Naive thymus-derived CD4-positive, alpha-beta T cell (primary cell): ENCODE results near the gene ZNF532. TPM values are rescaled to one million over a fixed set of nuclear protein-coding genes. Genes with fewer than 3 reads are reported as not detected.

Source experiments
- ATAC-seq: fragments of 150-1000 bp; cut with Tn5 transposase; 2 replicates; pipeline ENCODE4 v1.10.0; 2021; ENCODE audit warnings: mild to moderate bottlenecking, moderate library complexity
- CTCF ChIA-PET: fragments of 350-600 bp; sonication (Branson Sonifier 250); formaldehyde crosslinking; loops from one replicate; lab custom pipeline; 2021; ENCODE audit warnings: antibody characterized with exemption; lab: Charles Lee
- POLR2A ChIA-PET: fragments of 350-600 bp; sonication (Branson Sonifier 250); formaldehyde crosslinking; loops from one replicate; lab custom pipeline; 2021; ENCODE audit warnings: antibody characterized with exemption, inconsistent platforms; lab: Charles Lee
- DNase-seq, 9 donors: peaks; one replicate each; pipeline versions ENCODE4 v3.0.0 to v3.0.0-alpha.2; 2020 to 2022; ENCODE audit warnings: mixed read lengths in 1 of 9
- H3K27ac ChIP-seq: one replicate; pipeline ENCODE4 v1.7.0; 2013; ENCODE audit warnings: mild to moderate bottlenecking, low read depth, low read length, moderate library complexity
- H3K27me3 ChIP-seq, 2 donors: one replicate each; pipeline ENCODE4 v1.7.0; 2013; ENCODE audit warnings: low read length in 2 of 2, mild to moderate bottlenecking in 2 of 2, moderate library complexity in 2 of 2; ENCODE audit not compliant: control insufficient read depth in 2 of 2, insufficient read depth in 2 of 2
- H3K36me3 ChIP-seq, 3 experiments: 1 replicate in 2 of 3; 2 replicates in 1 of 3; pipeline ENCODE4 v1.7.0; 2013; ENCODE audit warnings: low read length in 3 of 3, mild to moderate bottlenecking in 3 of 3, moderate library complexity in 1 of 3; ENCODE audit not compliant: insufficient read depth in 3 of 3, control insufficient read depth in 2 of 3
- H3K4me1 ChIP-seq, 2 donors: one replicate each; pipeline ENCODE4 v1.7.0; 2013; ENCODE audit warnings: low read length in 2 of 2, mild to moderate bottlenecking in 2 of 2, moderate library complexity in 1 of 2; ENCODE audit not compliant: control insufficient read depth in 2 of 2, insufficient read depth in 2 of 2
- H3K4me3 ChIP-seq: 2 replicates; pipeline ENCODE4 v1.7.0; 2013; ENCODE audit warnings: mild to moderate bottlenecking, low read length
- H3K9me3 ChIP-seq, 3 experiments: 1 replicate in 2 of 3; 2 replicates in 1 of 3; pipeline ENCODE4 v1.7.0; 2013; ENCODE audit warnings: low read length in 3 of 3; ENCODE audit not compliant: control insufficient read depth in 2 of 3
- H3K27ac Mint-ChIP-seq, 9 donors: one replicate each; pipeline ENCODE4 v1.8.0; 2020 to 2022; ENCODE audit warnings: mixed read lengths in 9 of 9, mild to moderate bottlenecking in 8 of 9, moderate library complexity in 5 of 9, inconsistent platforms in 2 of 9
- H3K27me3 Mint-ChIP-seq, 5 donors: one replicate each; pipeline ENCODE4 v1.8.0; 2021 to 2022; ENCODE audit warnings: mixed read lengths in 5 of 5, mild to moderate bottlenecking in 1 of 5
- H3K36me3 Mint-ChIP-seq, 5 donors: one replicate each; pipeline ENCODE4 v1.8.0; 2020 to 2022; ENCODE audit warnings: mixed read lengths in 5 of 5, mild to moderate bottlenecking in 3 of 5, inconsistent platforms in 1 of 5
- H3K4me1 Mint-ChIP-seq, 7 donors: one replicate each; pipeline ENCODE4 v1.8.0; 2020 to 2022; ENCODE audit warnings: mixed read lengths in 7 of 7, mild to moderate bottlenecking in 3 of 7, inconsistent platforms in 1 of 7
- H3K4me3 Mint-ChIP-seq, 10 donors: one replicate each; pipeline ENCODE4 v1.8.0; 2020 to 2022; ENCODE audit warnings: mild to moderate bottlenecking in 10 of 10, mixed read lengths in 10 of 10, moderate library complexity in 6 of 10, inconsistent platforms in 2 of 10
- H3K9me3 Mint-ChIP-seq, 11 donors: one replicate each; pipeline ENCODE4 v1.8.0; 2020 to 2022; ENCODE audit warnings: mixed read lengths in 11 of 11, mild to moderate bottlenecking in 4 of 11, inconsistent platforms in 1 of 11, moderate library complexity in 1 of 11
- intact Hi-C, 2 donors: fragments of 100-400 bp; cut with micrococcal nuclease; formaldehyde crosslinking; loops; one replicate each; pipeline ENCODE4 v1.15.1; 2023
- polyA plus RNA-seq, 2 donors: library from polyadenylated mRNA; unstranded; fragments of 300-500 nt; fragmentation: Illumina TruSeq; gene quantifications; one replicate each; pipeline ENCODE4 v1.2.3, GENCODE V29; 2021
- total RNA-seq, 6 experiments: library from RNA in 5 of 6; stranded (reverse) in 5 of 6; gene quantifications; 1 replicate in 5 of 6; 2 replicates in 1 of 6; pipeline ENCODE4 v1.2.3 and lab custom pipeline; 2021 to 2026

Gene ZNF532
- total and polyA plus RNA-seq, 7 experiments from 2014 or later = 0.28 to 15.7 (median 13.3) TPM; not detected in 1

DNA sequence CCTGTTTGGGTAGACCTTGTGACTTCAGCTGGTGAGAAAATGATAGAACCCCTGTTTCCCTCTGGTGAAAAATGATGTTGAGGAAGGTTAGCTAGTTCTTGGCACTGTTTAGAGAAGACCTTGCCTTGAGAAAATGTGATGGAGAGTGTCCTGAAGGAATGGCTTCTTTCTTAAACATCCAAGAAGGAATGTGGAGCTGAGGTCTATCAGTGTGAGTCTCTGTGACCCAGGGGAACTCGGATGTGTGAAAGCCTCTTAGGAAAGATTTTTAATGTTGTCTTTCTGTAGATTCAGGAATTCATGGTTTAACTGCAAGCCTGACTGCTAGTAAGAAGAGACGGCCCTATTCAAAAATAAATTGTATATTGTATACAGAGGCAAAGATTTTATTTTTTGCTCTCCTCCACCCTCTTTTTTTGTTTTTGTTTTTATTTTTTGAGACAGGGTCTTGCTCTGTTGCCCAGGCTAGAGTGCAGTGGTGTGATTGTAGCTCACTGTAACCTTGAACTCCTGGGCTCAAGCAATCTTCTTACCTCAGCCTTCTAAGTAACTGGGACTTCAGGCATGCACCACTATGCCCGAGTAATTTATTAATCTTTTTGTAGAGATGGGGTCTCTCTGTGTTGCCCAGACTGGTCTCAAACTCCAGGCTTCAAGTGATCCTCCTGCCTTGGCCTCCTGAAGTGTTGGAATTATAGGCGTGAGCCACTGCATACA is 87.5 kb downstream of the ZNF532 start:
- Mint-ChIP-seq H3K27ac (no peak overlapping the region), H3K4me3 (no peak overlapping the region), H3K4me1 (no peaks in the 10 kb centered on the region), H3K36me3 (no peaks in the 10 kb centered on the region), H3K9me3 (no peaks in the 10 kb centered on the region), H3K27me3 (peaks cover 0 to 9% (median 5%) of the 10 kb centered on the region in 5 donors)
- CTCF ChIA-PET = no interaction called here
- Histone ChIP-seq H3K4me3 (no peak overlapping the region), H3K36me3 (no peaks in the 10 kb centered on the region), H3K9me3 (no peaks in the 10 kb centered on the region), H3K4me1 (no peaks in the 10 kb centered on the region), H3K27me3 (no peaks in the 10 kb centered on the region), H3K27ac (no peak overlapping the region)
- intact Hi-C loops = no loop called here
- POLR2A ChIA-PET = no interaction called here
- no peak for ATAC-seq
- DNase-seq = no peak

DNA sequence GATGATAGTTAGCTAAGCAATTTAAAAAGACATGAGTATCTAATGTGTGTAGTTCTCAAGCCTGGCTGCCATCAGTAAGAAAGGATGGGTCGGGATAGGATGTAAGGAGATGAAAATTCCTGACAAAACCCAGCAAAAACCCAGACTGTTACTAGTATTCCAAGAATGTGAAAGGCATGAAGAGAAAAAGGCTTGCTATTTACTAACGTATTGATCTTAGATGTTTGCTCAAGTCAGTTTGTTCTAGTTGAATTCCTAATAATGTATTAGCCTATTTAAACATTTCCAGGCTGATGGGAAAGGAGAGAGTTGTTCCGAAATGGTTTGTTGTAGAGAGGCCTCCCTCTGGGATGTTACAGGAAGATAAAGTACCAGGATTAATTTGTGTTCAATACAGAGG is 88.2 kb downstream of the ZNF532 start:
- DNase-seq (no peak), ATAC-seq (no peak)
- no peaks in the 10 kb centered on the region for H3K9me3 ChIP-seq
- no peaks in the 10 kb centered on the region for H3K27me3 ChIP-seq
- no peaks in the 10 kb centered on the region for H3K4me1 ChIP-seq
- no peak overlapping the region for H3K4me3 Mint-ChIP-seq
- no peak overlapping the region for H3K27ac Mint-ChIP-seq
- ChIA-PET POLR2A (no interaction called here), CTCF (no interaction called here)
- intact Hi-C loops = no loop called here
- H3K9me3 Mint-ChIP-seq = no peaks in the 10 kb centered on the region
- H3K36me3 Mint-ChIP-seq = no peaks in the 10 kb centered on the region
- H3K4me3 ChIP-seq = no peak overlapping the region
- no peak overlapping the region for H3K27ac ChIP-seq
- peaks cover 0 to 7% (median 5%) of the 10 kb centered on the region in 5 donors for H3K27me3 Mint-ChIP-seq
- H3K36me3 ChIP-seq = no peaks in the 10 kb centered on the region
- no peaks in the 10 kb centered on the region for H3K4me1 Mint-ChIP-seq

DNA sequence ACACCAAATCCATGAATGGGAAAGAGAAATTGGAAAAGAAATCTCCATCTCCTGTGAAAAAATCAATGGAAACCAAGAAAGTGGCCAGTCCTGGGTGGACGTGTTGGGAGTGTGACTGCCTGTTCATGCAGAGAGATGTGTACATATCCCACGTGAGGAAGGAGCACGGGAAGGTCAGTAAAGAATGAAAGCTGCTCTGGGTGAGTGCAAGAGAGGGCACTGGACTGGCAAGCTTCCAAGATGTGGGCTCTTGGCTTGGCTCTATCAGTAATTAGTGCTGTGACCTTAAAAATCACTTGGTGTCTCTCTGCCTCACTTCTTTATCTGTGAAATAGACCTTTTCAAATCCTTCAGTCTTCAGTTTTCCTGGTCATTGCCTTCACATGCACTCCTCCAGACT is 89.0 kb downstream of the ZNF532 start:
- Mint-ChIP-seq H3K9me3 (no peaks in the 10 kb centered on the region), H3K4me3 (no peak overlapping the region), H3K4me1 (no peaks in the 10 kb centered on the region), H3K36me3 (no peaks in the 10 kb centered on the region), H3K27me3 (peaks cover 0 to 7% (median 5%) of the 10 kb centered on the region in 5 donors), H3K27ac (no peak overlapping the region)
- POLR2A ChIA-PET = no interaction called here
- H3K27ac ChIP-seq = no peak overlapping the region
- no peaks in the 10 kb centered on the region for H3K4me1 ChIP-seq
- no peak for ATAC-seq
- H3K9me3 ChIP-seq = no peaks in the 10 kb centered on the region
- intact Hi-C loops = no loop called here
- no peaks in the 10 kb centered on the region for H3K36me3 ChIP-seq
- no peaks in the 10 kb centered on the region for H3K27me3 ChIP-seq
- no peak overlapping the region for H3K4me3 ChIP-seq
- DNase-seq = no peak
- CTCF ChIA-PET = no interaction called here

DNA sequence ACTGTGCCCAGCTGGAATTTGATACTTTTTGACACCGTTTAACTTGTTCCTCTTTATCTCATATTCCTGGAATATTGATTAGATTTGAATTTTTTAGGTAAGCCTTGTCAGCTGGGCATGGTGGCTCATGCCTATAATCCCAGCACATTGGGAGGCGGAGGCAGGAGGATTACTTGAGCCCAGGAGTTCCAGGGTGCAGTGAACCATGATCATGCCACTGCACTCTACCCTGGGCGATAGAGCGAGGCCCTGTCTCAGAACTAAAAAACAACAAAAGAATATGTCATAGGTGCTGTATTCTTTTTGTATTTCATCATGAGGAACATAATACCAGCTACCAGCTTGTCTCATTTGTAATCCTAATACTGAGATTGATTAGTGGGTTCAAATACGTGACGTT is 90.3 kb downstream of the ZNF532 start:
- no peak overlapping the region for H3K27ac ChIP-seq
- H3K27me3 ChIP-seq = no peaks in the 10 kb centered on the region
- no peak for ATAC-seq
- H3K4me3 ChIP-seq = no peak overlapping the region
- no peaks in the 10 kb centered on the region for H3K4me1 ChIP-seq
- ChIA-PET POLR2A (no interaction called here), CTCF (no interaction called here)
- Mint-ChIP-seq H3K9me3 (no peaks in the 10 kb centered on the region), H3K4me1 (no peaks in the 10 kb centered on the region), H3K27ac (no peak overlapping the region), H3K27me3 (peaks cover 0 to 7% (median 0%) of the 10 kb centered on the region in 5 donors), H3K4me3 (no peak overlapping the region), H3K36me3 (no peaks in the 10 kb centered on the region)
- H3K36me3 ChIP-seq = no peaks in the 10 kb centered on the region
- H3K9me3 ChIP-seq = no peaks in the 10 kb centered on the region
- DNase-seq = no peak
- intact Hi-C loops = no loop called here

DNA sequence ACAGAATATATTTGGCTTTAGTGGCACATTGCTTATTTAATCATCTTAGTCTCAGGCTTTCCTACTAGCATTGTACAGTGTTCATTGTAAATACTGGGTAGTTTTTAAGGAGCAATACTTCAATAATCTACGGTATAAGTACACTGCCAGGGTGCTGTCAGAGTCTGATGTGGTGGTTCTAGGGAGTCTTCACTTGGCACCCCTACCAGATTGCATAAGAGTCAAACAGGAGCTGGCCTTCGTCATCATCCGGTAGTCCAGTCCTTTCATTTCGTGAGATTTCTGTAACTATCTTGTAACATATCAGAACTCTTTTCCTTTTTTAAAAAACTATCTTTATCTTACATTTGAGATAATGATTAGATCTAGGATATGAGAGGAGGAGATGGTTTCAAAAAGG is 91.1 kb downstream of the ZNF532 start:
- Mint-ChIP-seq H3K36me3 (no peaks in the 10 kb centered on the region), H3K27me3 (peaks cover 0 to 7% (median 0%) of the 10 kb centered on the region in 5 donors), H3K27ac (no peak overlapping the region), H3K4me3 (no peak overlapping the region), H3K9me3 (no peaks in the 10 kb centered on the region), H3K4me1 (no peaks in the 10 kb centered on the region)
- Histone ChIP-seq H3K9me3 (no peaks in the 10 kb centered on the region), H3K4me1 (no peaks in the 10 kb centered on the region), H3K4me3 (no peak overlapping the region), H3K27me3 (no peaks in the 10 kb centered on the region), H3K36me3 (no peaks in the 10 kb centered on the region), H3K27ac (no peak overlapping the region)
- POLR2A ChIA-PET = no interaction called here
- CTCF ChIA-PET = interaction anchor here (0.6 kb wide), 1 partner anchor 190 kb away, joined by 3 read pairs; no protein-coding TSS in a partner anchor
- intact Hi-C loops = no loop called here
- no peak for DNase-seq
- no peak for ATAC-seq

DNA sequence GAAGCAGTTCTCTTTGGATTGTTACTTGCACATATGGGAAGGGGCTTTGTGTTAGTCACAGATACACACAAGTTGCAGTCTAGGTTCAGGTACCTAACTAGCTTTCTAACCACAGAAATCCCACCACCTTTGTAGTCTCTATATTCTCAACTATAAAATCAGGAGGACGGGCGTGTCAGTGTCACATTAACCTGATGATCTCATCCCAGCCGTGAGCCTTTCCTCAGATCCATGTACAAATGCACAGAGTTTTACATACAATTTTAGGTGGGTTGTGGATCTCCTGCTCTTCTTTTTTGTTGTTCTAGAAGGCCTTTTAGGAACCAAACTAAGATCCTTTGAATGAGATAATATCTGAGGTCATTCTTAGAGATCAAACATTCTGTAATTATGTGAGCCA is 94.0 kb downstream of the ZNF532 start:
- Histone ChIP-seq H3K36me3 (no peaks in the 10 kb centered on the region), H3K4me3 (no peak overlapping the region), H3K9me3 (no peaks in the 10 kb centered on the region), H3K27me3 (no peaks in the 10 kb centered on the region), H3K4me1 (no peaks in the 10 kb centered on the region), H3K27ac (no peak overlapping the region)
- ATAC-seq (no peak), DNase-seq (no peak)
- Mint-ChIP-seq H3K27me3 (peaks cover 0 to 11% (median 2%) of the 10 kb centered on the region in 5 donors), H3K27ac (no peak overlapping the region), H3K4me3 (no peak overlapping the region), H3K4me1 (no peaks in the 10 kb centered on the region), H3K36me3 (peaks cover 0 to 3% (median 0%) of the 10 kb centered on the region in 5 donors), H3K9me3 (no peaks in the 10 kb centered on the region)
- ChIA-PET CTCF (no interaction called here), POLR2A (no interaction called here)
- intact Hi-C loops = no loop called here

DNA sequence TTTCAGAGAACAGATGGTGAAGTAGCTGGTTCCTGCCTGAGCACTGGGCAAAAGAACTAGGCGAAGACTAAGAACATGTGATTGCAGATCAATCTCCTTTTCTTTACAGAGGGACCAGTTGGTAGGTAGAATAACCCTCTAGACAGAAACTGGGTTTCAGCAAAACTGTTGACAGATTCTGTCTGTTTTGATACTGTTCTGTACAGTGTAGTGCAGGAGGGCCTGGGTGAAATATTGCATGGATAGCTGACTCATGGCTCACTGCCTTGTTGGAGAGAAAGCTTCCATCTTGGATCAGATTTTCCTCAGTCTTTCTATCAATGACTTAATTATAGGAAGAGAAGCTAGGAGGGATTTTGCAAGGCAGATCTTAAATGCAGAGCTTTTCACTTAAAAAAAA is 95.8 kb downstream of the ZNF532 start:
- Histone ChIP-seq H3K4me3 (no peak overlapping the region), H3K9me3 (no peaks in the 10 kb centered on the region), H3K27me3 (no peaks in the 10 kb centered on the region), H3K36me3 (no peaks in the 10 kb centered on the region), H3K27ac (no peak overlapping the region), H3K4me1 (no peaks in the 10 kb centered on the region)
- Mint-ChIP-seq H3K27me3 (peaks cover 0 to 11% (median 4%) of the 10 kb centered on the region in 5 donors), H3K9me3 (peaks cover 0 to 2% (median 0%) of the 10 kb centered on the region in 11 donors), H3K4me3 (no peak overlapping the region), H3K36me3 (peaks cover 0 to 3% (median 0%) of the 10 kb centered on the region in 5 donors), H3K4me1 (peaks cover 0 to 2% (median 0%) of the 10 kb centered on the region in 7 donors), H3K27ac (no peak overlapping the region)
- ATAC-seq (no peak), DNase-seq (no peak)
- POLR2A ChIA-PET = no interaction called here
- CTCF ChIA-PET = no interaction called here
- intact Hi-C loops = no loop called here
